ENCODE measurements around the gene SYNDIG1.

The SYNDIG1 gene

GRCh38 chr20:24630486-24631172, 161.2 kb downstream of the SYNDIG1 start:
- DNase-seq (ENCODE audit: low spot score), result no peak

- no peak for DNase-seq (ENCODE audit: low spot score)
Measured at GRCh38 chr20:24631173-24631505, 161.7 kb downstream of the SYNDIG1 start.

- peak; percentile 49 for DNase-seq (ENCODE audit: low spot score)
Measured at GRCh38 chr20:24632581-24632980, 163.2 kb downstream of the SYNDIG1 start.

- no peak for DNase-seq (ENCODE audit: low spot score)
Measured at GRCh38 chr20:24633026-24633425, 163.6 kb downstream of the SYNDIG1 start.

- no peak for DNase-seq (ENCODE audit: low spot score)
Measured at GRCh38 chr20:24633521-24633920, 164.1 kb downstream of the SYNDIG1 start.

GRCh38 chr20:24634855-24635254, 165.4 kb downstream of the SYNDIG1 start:
- peak; percentile 89 for DNase-seq (ENCODE audit: low spot score)

- DNase-seq (ENCODE audit: low spot score), result no peak
Measured at GRCh38 chr20:24636626-24637025, 167.2 kb downstream of the SYNDIG1 start.

- no peak for DNase-seq (ENCODE audit: low spot score)
Measured at GRCh38 chr20:24637087-24637486, 167.7 kb downstream of the SYNDIG1 start.

GRCh38 chr20:24637941-24638340, 168.5 kb downstream of the SYNDIG1 start:
- no peak for DNase-seq (ENCODE audit: low spot score)

GRCh38 chr20:24638591-24639548, 169.4 kb downstream of the SYNDIG1 start:
- no peak for DNase-seq (ENCODE audit: low spot score)

- no peak for DNase-seq (ENCODE audit: low spot score)
Measured at GRCh38 chr20:24640276-24640675, 170.8 kb downstream of the SYNDIG1 start.

GRCh38 chr20:24640686-24641085, 171.3 kb downstream of the SYNDIG1 start:
- DNase-seq (ENCODE audit: low spot score), result no peak

GRCh38 chr20:24643731-24644626, 174.6 kb downstream of the SYNDIG1 start:
- no peak for DNase-seq (ENCODE audit: low spot score)

GRCh38 chr20:24646321-24646720, 176.9 kb downstream of the SYNDIG1 start:
- no peak for DNase-seq (ENCODE audit: low spot score)

GRCh38 chr20:24647713-24648112, 178.3 kb downstream of the SYNDIG1 start:
- no peak for DNase-seq (ENCODE audit: low spot score)

- no peak for DNase-seq (ENCODE audit: low spot score)
Measured at GRCh38 chr20:24648481-24648880, 179.1 kb downstream of the SYNDIG1 start.

GRCh38 chr20:24648919-24649318, 179.5 kb downstream of the SYNDIG1 start:
- DNase-seq (ENCODE audit: low spot score), result no peak

- DNase-seq (ENCODE audit: low spot score), result no peak
Measured at GRCh38 chr20:24649787-24650490, 180.5 kb downstream of the SYNDIG1 start.

GRCh38 chr20:24651171-24651975, 181.9 kb downstream of the SYNDIG1 start:
- DNase-seq (ENCODE audit: low spot score), result no peak

GRCh38 chr20:24651976-24652345, 182.5 kb downstream of the SYNDIG1 start:
- DNase-seq (ENCODE audit: low spot score), result no peak

Measured in SK-N-DZ (cell line).